Measurements from ENCODE around the gene ST6GAL1.
A peak's percentile ranks its signal among the peaks of the same experiment; 100 is the strongest.
"Not testable (repeated sequence)": the region's sequence is repeated elsewhere in the genome, so short reads cannot be mapped to it uniquely, and the experiment has no call there.

Gene ST6GAL1

GRCh38 chr3:187054433-187054832 is 124.1 kb downstream of the ST6GAL1 start:
- DNase-seq: not testable (repeated sequence)

- DNase-seq: not testable (repeated sequence)
These were observed 127.5 kb downstream of the ST6GAL1 start for GRCh38 chr3:187057803-187058202.

GRCh38 chr3:187061748-187062147 is 131.4 kb downstream of the ST6GAL1 start:
- no peak for DNase-seq

GRCh38 chr3:187062526-187063177 is 132.3 kb downstream of the ST6GAL1 start:
- DNase-seq: no peak

GRCh38 chr3:187063286-187064121 is 133.2 kb downstream of the ST6GAL1 start:
- DNase-seq: no peak

- no peak for DNase-seq
These were observed 134.1 kb downstream of the ST6GAL1 start for GRCh38 chr3:187064210-187065115.

- DNase-seq: peak; percentile 49
These were observed 136.1 kb downstream of the ST6GAL1 start for GRCh38 chr3:187066228-187066995.

GRCh38 chr3:187068787-187069186 is 138.5 kb downstream of the ST6GAL1 start:
- DNase-seq: no peak

GRCh38 chr3:187069857-187070516 is 139.7 kb downstream of the ST6GAL1 start:
- no peak for DNase-seq

GRCh38 chr3:187072102-187072501 is 141.8 kb downstream of the ST6GAL1 start:
- DNase-seq: no peak

GRCh38 chr3:187072511-187072910 is 142.2 kb downstream of the ST6GAL1 start:
- DNase-seq: no peak

GRCh38 chr3:187073581-187074098 is 143.3 kb downstream of the ST6GAL1 start:
- no peak for DNase-seq

GRCh38 chr3:187074846-187075245 is 144.5 kb downstream of the ST6GAL1 start:
- no peak for DNase-seq

GRCh38 chr3:187076297-187076696 is 146.0 kb downstream of the ST6GAL1 start:
- DNase-seq: no peak

- DNase-seq: no peak
These were observed 146.8 kb downstream of the ST6GAL1 start for GRCh38 chr3:187077085-187077484.

- DNase-seq: no peak
These were observed 147.2 kb downstream of the ST6GAL1 start for GRCh38 chr3:187077537-187077936.

GRCh38 chr3:187079090-187080022 is 149.0 kb downstream of the ST6GAL1 start:
- DNase-seq: no peak

GRCh38 chr3:187080799-187081450 is 150.6 kb downstream of the ST6GAL1 start:
- no peak for DNase-seq

- DNase-seq: no peak
These were observed 152.5 kb downstream of the ST6GAL1 start for GRCh38 chr3:187082758-187083375.

All from activated CD8-positive, alpha-beta memory T cell treated with anti-CD3 and anti-CD28 coated beads, Interleukin-2, amount 50 U/mL, for 4 hours (primary cell).